HCEC 1CT (cell line): ENCODE data around the gene NRG2.

Experiments used
- DNase-seq: peaks from one replicate; pipeline ENCODE4 v3.0.0-alpha.2; 2017

The NRG2 gene

GRCh38 chr5:140040358-140040757, 2.7 kb downstream of the NRG2 start:
- no peak for DNase-seq

GRCh38 chr5:140039561-140039960, 3.5 kb downstream of the NRG2 start:
- DNase-seq, result no peak

- no peak for DNase-seq
Measured at GRCh38 chr5:140038373-140038957, 4.6 kb downstream of the NRG2 start.

GRCh38 chr5:140037012-140037411, 6.1 kb downstream of the NRG2 start:
- DNase-seq, result no peak

GRCh38 chr5:140035881-140036280, 7.2 kb downstream of the NRG2 start:
- DNase-seq, result no peak

DNA sequence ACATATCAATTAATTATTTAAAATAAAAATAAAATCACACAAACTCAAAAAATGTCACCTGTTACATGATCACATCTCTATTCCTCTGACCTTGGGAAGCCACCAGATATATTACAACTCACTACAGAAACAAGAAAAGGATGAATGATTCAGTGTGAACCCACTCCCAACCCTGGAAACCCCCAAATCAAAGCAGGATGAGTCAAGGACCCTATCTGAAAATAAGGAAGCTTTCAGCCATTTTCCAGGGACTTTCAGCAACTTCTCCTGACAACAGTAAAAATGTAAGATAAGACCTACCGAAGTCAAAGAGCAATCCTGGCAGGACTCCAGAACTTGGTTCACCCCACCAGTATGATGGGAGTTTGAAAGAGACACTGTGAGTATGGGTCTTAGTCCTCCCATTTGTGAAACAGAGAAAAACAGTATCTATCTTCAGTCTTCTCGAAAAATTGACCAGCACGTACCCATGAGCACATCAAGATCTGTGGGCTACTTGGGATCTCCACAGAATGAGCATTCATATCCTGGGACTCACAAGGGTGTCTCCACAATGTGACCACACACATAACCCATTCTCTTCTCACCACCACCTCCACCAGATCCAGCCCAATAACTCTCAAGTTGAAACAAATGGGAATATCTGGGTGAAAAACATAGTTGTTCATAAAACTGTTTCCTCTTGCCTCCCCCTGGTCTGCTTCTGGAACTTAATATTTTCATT, 9.9 kb downstream of the NRG2 start:
- no peak for DNase-seq

GRCh38 chr5:140032296-140032695, 10.8 kb downstream of the NRG2 start:
- no peak for DNase-seq

GRCh38 chr5:140027807-140028206, 15.3 kb downstream of the NRG2 start:
- DNase-seq, result no peak

- no peak for DNase-seq
Measured at GRCh38 chr5:140025736-140026135, 17.4 kb downstream of the NRG2 start.

DNA sequence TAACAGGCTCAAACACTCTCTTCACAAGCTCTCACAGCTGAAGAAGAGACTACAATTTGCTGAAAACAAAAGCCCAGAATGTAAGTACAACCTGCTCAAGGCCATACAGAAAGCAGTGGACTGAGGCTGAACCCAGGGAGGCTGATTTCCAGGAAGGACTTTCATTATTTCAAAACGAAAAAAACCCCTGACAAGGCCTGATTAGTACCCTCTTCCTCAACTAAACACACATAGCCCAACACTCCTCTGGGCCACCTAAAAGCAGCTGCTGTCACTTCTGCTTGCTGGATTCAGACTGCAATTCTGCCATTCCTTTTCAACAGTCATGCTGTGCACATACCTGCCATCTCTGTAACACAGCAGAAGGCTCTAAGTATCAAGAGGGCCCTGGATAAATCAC, 18.2 kb downstream of the NRG2 start:
- no peak for DNase-seq

DNA sequence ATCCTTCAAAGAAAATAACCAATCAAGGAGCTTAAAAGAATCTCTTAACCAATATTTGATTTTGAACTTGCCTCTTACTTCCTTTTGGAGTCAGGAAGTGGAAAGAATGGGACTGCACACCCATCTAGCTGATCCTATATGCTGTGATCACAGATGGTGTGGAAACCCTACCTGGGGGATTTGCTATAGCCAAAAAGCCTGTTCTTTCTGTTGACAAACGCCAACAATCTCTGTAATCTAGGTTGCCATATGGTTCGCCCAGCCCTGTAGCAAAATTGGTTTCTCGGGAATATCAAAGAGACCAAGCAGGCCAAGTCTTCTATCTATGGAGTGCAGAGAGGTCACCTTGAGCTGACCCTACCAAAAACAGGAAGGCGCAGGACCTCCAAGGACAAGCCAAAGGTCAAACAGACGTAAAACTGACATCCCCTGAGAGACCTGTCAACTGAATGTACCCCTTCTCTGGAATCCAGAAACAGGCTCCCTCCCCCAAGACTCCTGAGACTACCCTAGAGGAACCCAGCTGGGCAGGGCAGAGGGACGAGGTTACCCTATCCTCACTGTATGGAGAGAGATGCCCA, 19.4 kb downstream of the NRG2 start:
- no peak for DNase-seq

DNA sequence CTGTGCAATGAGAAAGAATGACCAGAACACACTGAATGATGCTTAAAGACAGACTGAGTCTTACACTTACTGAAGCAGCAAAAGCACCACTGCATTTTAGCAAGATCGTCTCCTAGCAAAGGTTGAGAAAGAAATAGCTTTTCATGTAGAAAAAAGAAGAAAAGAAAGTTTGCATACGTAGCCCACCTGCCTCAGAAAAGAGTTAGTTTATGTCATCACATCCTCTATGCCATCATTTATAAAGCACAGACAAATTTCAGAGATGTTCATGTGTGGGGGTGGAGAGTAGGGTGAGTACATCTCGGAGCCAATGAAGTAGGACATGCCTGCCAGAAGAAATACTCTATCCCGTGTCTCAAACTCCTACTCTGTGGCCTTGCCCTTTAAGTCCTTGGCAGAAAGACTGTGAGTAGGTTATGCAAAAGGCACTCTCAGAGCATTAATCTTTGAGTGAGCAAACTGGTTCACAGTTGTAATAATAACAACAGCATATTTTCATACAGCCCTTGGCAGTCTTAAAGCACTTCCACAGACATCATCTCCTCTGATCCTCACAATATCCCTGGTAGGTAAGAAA, 22.4 kb downstream of the NRG2 start:
- no peak for DNase-seq

DNA sequence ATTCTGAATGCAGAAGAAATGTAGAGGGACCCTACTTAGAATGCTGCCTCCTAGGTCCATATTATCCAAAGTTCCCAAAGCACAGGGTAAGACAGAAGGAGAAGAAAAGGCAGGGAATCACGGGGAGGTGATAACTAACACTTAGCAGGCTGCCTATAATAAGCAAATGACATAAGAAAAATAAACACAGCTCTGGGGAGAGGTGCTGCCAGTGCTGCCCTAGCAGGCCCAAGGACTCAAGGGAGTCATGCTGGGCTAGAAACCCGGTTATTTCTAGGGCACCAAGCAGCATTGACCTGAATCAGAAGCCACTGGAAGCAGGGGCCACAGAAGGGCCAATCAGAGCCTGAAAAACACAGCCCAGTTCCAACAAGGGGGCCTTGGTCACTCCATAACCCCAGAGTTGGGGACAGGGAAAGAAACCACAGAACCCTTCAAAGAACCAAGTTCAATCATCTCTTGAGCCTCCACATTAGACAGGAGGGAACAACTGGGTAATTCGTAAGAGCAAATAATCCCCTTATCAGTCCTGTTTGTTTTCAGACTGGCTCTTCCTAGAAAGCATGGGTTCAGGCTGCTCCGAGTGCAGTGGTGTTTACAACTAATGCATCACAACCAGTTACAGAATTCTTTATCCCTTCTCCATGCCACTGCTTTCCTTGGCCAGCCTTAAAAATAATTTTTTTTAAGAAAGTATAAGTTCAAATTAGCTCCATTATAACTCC, 24.0 kb downstream of the NRG2 start:
- no peak for DNase-seq

GRCh38 chr5:140018517-140018916, 24.6 kb downstream of the NRG2 start:
- no peak for DNase-seq

DNA sequence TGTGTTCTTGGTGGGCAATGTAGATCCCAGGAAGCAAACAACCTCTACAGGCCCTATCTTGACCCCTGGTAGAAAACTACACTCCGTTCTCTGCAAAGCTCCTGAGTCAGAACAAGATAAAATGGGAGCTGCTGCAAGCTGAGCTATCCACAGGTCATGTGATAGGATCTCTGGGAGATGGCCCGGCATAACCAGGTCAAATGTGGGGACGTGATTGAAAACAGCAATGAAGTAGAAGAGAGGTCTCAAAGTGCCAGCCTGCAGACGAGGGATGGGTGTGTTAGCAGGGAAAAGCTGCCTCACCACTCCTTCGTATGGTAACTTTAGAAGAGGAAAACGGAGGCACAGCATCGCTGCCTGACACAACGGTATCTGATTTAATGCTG, 25.0 kb downstream of the NRG2 start:
- DNase-seq, result no peak

DNA sequence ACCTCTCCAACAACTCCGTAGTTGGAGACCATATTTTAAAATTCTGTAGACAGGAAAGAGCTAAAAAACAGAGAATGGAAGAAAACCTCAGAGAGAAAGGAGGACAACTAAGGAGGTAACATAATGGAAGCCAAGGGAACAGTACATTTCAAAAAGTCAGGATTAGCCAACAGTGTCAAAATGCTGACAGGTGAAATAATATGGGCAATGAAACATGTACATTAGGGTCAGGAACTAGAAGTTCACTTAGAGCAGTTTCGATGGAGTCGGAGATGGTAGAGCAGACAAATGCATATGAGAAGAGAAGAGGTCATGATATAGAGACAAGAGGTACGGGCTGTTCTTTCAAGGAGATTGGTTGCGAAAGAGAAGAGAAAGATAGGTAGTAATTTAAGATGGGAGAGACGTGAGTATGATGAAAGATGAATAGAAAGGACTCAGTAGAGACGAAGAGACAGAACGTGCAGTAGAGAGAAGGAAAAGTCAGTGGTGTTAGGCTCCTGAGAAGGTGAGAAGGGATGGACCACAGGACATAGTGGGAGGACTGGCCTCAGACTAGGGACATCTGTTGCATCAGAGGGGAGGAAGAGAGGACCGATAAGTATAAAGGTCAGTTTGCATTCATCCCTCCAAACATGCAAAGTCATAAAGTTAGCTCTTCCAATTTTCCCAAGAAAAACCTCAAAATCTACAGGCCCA, 25.6 kb downstream of the NRG2 start:
- no peak for DNase-seq

GRCh38 chr5:140015706-140016105, 27.4 kb downstream of the NRG2 start:
- DNase-seq, result no peak

DNA sequence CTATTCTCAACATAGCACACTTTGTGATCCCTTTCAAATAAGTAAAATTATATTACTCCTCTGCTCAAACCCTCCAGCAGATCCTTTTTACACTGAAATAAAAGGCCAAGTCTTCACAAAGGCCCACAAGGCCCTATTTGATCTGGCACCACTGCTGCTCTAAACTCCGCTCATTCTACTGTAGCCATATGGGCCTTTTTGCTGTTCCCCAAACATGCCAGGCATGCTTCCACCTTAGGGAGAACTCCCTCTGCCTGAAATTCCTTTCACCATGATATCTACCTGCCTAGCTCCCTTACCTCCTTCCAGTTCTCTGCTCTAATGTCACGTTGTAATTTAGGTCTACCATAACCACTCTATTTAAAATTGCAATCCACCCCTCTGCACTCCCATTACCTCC, 28.3 kb downstream of the NRG2 start:
- no peak for DNase-seq

DNA sequence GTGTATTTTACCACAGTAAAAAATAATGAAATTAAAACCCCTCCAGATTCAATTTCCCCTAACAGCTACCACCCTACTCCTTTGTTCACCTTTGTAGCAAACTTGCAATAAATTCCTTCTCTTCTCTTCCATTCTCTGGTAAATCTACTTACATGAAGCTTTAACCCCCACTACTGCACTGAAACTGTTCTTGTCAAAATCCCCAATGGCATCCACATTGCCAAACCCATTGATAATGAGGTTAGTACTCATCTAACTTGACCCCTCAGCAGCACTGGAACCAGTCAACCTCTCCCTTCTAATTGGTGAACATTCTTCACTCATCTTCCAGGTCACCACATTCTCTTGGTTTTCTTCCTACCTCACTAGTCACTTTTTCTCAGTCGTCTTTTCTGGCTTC, 29.6 kb downstream of the NRG2 start:
- no peak for DNase-seq

GRCh38 chr5:140012443-140012842, 30.7 kb downstream of the NRG2 start:
- no peak for DNase-seq

DNA sequence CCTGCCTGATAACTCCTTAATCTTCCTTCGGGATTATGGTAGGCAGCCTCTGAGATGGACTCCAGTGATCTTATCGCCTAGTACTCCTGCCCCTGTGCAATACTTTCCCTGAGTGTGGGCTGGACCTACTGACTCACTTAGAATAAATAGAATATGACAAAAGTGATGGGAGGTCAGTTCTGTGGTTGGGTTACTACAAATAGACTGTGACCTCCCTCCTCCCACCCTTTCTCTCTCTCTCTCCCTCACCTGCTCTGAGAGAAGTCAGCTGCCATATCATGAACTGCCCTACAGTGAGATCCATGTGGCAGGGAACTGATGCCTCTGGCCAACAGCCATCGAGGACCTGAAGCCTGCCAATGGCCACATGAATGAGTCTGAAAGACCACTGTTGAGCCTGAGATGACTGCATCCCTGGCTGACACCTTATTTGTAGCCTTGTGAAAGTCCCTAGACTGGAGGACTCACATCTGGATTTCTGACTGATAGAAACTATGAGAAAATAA, 31.7 kb downstream of the NRG2 start:
- no peak for DNase-seq

GRCh38 chr5:140010798-140011197, 32.3 kb downstream of the NRG2 start:
- no peak for DNase-seq

DNA sequence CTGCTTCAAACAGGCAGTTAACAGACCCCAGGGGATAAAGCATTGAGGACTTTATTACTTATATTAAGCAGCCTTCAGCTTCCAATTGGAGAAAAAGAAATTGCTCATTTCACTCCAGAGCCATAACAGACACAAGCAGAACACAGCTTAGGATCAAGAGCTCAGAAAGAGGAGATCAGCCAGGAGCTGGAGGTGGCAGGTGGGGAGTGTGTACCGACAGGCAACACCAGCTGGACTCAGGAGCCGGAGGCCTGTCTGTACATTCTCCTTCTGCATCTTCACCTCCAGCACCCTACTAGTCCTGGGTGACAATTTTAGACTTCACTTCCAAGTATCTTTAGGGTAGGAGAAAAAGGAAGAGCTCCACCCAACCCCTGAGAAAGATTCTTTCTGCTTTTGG, 35.8 kb downstream of the NRG2 start:
- no peak for DNase-seq
